HG03575 (cell line): ENCODE results near the gene TRMT61A.
"Not testable (repeated sequence)": the region's sequence is repeated elsewhere in the genome, so short reads cannot be mapped to it uniquely, and the experiment has no call there.

Experiments used
- ATAC-seq: cut with Tn5 transposase; IDR thresholded peaks from one replicate; pipeline ENCODE4 v1.9.1; 2021; ENCODE audit not compliant: unreplicated experiment, insufficient number of reproducible peaks, low FRiP score; ENCODE audit errors: extremely low read depth

The TRMT61A gene

DNA sequence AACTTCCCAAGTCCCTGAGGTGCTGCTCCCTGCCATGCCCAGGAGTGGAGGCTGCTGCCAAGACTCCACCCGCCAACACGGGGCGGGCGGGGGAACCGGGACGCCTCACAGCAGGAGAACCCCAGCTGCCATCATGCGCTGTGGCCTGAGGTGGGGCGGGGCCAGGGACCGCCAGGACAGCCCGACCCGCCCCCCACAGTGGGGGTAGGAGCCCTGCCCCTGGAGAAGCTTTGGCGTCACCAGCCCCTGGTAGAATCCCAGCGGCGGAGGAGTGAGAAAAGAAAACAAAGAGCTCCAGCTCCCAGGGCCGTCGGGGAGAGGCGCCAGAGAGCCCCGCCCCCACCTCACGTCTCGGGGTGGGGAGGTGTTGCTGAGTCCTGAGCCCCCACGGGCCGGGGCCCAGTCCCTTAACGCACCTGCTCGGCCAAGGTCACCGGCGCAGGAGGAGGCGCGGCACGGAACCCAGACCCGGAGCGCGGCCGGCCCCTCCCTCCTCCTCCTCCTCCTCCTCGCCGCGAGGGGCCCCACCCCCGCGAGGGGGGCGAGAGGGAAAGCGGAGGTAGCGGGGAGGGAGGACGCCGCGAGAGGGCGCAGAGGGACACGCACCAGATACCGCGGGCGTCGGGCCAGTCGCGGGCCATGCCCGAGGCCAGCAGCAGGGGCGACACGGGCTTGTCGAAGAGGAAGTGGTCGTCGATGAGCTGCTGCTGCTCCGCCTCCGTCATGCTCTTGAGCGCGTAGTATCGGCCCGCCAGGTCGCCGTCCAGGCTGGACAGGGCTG lies 8.1 kb upstream of the TRMT61A start:
- no peak for ATAC-seq

DNA sequence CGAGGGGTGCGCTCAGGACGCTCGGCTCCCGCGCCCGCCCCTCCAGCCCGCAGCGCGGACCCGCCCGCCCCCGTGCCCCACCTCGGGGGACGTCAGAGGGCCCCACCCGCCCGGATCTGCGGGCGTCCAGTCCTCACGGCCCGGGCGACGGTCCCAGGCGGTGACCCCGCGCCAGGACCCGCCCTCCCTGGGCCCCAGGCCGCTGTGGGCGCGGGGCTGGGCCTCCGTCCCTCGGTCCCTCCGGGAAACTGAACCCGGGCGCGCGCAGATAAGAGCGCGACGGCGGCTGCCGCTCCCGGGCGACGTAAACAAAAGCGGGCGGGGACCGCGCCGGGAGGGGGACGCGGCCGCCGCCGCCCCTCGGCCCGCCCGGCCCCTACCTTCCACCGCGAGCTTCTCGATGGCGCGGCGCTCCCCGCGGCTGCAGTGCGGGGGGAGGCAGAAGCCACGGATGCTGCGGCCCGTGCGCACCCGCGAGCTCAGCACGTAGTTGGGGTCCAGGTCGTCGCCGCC lies 7.5 kb upstream of the TRMT61A start:
- no peak for ATAC-seq

DNA sequence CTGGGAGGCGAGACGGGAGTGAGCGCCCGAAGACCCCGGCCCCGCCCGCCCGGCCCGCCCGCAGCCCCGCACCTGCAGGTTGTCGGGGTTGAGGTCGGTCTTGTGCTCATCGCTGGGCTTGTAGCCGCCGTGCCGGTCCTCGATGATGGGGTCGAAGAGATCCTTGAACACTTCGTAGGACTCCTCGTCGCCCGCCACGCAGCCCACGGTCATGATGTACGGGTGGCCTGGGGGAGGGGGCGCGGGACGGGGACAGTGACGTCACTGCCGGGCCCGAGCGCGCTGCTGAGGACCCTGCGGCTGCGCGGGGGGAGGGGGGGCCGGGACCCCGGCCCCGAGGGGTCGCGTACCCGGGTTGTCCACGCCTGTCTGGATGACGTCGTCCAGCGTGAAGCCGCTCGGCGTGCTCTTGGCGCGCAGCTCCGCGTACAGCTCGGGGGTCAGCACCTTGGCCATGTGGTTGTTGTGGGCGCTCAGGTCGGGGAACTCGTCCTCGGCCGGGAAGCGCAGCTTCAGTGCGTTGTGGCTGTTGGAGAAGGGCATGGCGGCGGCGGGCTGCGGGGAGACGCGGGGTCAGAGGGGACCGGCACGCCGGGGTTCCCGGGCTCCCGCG lies 6.9 kb upstream of the TRMT61A start:
- ATAC-seq = no peak

DNA sequence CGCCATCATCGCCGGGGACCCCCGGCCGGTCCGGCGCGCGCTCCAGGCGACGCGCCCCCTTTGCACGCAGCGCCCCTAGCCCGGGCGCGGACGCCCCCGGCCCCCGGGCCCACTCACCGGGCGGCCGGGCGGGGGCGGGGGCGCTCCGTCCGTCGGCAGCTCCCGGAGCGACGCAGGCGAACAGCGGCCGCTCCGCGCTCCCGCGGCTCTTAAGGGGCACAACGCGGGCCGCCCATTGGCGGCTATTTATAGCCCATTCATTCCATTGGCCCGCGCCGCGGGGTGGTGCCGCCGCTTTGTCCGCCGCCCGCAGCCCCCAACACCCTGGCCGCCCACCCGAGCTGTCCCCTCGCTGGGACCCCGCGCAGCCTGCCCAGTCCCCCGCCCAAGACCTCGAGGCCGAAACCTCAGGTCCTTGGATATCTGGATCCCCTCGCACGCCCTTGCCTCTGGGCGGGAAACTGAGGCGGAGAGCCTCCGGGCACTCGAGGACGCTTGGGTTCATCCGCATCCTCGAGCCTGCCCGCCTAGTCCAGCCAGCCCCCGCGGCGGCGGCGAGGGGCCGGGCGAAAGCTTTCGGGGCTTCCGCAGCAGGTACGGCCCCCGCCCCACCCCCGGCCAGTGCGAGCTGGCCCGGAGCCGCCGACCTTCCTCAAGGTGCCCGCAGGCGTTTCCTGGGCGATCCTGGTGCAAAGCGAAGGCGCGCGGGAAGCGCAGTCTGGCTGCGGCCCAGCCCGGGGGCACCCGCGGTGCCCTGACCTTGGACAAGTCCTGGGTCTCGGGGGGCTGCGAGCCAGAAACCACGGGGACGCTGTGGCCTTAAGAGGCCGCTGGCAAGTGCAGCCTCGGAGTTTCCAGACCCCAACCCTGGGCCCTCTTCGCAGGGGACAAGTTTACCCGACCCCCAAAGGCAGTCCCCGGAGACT lies 6.1 kb upstream of the TRMT61A start, which contains the start of gene CKB:
Gene CKB, minus strand, starts transcription at position 182 of the 926 bp plus-strand sequence. CDS start 337 bp downstream, outside the sequence.
- no peak for ATAC-seq

DNA sequence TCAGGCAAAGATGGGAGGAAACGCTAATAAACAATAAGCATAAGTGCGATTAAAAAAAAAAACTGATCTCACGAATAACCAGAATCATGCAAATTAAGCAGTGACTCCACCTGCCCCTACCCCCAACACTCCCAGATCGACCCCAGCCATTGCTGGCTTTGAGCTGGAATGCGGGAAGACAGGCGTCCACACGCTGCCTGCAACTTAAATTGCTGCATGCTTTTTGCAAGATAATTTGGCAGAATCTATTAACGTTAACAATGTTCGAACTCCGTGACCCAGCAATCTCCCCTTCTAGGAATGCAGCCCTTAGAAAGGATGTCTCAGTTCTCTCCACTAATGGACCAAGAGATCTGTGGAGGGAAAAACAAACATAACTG lies 5.4 kb upstream of the TRMT61A start:
- no peak for ATAC-seq

DNA sequence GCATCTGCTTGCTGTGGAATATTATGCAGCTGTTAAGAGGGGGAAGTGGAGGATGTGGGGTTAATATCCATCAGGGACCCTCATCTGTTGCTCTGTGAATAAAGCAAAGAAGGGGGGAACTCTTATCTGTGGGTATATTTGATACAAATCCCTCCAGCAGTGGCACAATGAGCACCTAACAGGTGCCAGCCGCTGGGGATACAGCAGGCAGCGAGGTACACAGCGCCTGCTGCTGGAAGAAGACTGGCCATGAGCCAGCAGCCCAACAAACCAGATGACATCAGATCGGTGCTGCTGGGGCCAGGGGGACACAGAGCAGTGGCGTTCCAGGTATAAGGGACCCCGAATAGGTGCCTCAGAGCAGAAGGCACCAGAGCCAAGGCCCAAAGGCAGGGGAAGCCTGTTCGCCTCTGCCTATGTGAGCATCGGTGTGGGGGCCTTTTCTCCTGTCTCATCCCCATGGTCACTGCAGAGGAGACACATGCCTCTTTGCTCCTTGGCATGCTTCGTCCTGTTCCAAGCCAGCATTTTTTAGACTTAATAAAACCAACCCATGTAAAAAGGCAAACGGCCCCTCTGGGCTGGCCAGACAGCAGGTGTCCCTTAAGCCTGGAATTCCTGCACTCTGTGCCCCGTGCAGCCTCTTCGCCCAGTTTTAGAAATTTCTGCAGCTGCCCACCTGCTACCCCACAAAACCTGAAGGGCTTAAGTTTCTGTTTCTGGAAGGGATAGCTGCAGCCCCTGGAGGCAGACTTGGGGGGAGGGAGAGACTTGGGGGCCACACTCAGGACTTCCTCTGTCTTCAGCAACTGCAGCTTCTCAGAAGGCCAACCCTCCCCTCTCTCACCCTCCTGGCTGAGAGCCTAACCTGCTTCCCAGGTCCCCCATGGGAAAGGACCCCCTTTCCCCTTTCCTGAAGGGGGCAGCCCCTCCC lies 4.7 kb upstream of the TRMT61A start:
- ATAC-seq = no peak

DNA sequence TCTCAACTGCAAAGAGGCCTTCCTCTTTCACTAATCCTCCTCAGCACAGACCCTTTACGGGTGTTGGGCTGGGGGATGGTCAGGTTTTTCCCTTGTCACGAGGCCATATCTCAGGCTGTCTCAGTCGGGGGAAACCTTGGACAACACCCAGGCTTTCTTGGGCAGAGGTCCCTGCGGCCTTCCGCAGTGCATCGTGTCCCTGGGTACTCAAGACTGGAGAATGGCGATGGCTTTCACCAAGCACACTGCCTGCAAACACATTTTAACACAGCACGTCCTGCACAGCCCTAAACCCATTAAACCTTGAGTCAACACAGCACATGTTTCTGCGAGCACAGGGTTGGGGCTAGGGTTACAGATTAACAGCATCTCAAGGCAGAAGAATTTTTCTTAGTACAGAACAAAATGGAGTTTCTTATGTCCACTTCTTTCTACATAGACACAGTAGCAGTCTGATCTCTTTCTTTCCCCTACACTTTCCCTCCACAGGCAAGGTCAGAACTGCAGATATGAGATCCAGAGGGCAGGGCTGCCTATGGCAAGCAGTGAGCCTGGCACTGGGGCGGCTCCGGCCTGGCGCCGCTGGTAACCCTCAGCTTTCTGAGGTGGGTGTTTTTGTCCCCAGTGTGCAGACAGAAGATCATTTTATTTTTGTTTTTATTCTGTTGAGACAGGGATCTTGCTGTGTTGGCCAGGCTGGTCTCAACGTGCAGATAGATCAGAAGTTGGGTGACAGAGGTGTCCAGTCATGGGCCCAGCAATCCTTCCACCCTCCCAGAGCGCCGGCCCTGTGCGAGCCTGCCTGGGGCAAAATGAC lies 3.4 kb upstream of the TRMT61A start:
- ATAC-seq = not testable (repeated sequence)

DNA sequence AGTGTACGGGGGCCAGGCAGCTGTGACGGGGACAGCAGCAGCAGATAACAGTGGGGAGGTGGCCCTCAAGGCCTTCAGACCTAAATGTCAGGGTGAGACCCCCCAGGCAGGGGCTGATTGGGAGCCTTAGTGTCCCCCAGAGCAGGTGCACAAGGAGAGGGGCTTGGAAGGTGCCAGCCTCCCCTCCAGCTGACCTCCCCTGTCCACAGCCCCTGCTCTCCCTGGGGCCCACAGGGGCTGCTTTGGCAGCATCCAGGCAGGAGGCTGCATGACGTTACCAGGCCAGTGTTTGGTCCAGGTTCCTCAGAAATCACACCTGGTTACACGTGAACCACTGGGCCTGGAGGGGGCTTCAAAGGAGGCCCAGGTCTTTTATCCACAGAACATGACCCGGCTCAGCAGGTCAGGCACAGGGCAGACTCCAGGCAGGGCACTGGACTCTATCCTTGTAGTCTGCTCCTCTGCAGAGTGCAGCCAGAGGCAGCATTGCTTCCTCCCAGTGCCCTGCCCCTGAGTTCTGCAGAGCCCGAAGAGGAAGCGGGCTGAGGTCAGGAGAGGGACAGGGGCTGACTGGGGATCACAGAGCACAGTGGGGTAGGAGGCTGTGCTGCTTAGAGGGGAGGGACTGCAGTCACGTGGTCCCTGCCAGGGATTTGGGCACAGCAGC lies 2.6 kb upstream of the TRMT61A start:
- ATAC-seq = no peak

DNA sequence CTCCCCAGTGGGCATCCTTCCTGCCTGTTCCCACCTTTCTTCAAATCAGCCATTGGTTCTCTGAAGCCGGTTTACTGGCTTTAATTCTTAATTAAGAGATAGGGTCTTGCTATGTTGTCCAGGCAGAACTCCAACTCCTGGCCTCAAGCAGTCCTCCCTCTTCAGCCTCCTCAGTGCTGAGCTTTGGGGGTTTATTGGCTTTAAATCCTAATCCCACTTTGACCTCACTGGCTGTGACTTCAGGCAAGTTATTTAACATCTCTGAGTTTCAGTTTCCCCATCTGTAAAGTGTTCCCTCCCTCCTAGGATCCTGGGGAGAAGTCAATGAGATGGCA lies 2.1 kb upstream of the TRMT61A start:
- no peak for ATAC-seq

DNA sequence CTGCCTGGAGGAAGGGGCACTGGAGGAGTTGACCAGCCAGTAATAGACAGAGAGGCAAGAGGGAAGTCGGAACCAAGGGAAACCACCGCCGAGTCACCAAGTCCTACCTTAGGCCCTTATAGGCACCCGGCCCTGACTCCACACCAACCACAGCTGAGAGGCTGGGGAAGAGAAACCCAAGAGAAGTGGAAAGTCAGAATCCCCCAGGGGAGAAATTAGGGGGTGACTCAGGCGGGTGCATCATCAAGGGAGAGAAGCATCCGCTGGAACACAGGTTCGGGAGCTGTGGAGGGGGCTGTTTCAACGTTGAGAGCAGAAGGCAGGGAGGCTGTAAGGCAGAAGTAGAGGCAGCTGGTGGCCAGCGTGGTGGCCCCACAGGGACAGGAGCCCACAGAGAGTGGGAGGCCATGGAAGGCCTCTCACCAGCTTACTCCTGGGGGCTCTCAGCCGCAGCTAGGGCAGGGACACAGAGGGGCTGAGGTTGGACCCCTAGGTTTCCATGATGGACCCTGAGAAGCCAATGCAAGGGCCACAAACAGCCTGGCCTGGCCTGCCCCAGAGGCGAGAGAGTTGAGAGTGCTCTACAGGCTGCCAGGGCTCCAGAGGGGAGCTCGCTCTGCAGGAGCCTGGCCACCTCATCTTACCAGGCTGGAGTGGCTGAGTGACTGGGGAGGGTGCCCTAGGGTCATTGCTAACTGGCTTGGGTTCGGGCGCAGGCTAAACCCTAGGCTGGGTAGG lies 1.4 kb upstream of the TRMT61A start:
- no peak for ATAC-seq

DNA sequence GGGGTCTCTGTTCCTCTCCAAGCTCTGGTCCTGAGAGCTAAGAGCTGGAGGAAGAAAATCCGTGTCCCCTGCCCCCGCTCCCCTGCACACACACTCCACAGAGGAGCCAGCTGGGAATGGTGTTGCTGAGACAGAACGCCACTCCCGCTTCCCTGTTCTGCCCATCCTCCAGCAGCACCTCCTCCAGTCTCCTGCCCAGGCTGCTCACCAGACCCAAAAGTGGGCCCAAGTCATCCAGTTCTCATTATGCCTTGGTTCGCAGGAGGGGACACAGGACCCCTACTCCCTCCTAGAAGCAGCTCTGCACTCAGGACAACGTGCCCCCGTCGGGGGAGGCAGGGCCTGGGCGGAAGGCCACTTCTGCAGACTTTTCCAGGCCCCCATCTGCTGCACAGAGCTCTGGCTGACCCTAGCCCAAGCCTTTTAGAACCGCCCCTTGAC lies 830 bp upstream of the TRMT61A start:
- no peak for ATAC-seq

DNA sequence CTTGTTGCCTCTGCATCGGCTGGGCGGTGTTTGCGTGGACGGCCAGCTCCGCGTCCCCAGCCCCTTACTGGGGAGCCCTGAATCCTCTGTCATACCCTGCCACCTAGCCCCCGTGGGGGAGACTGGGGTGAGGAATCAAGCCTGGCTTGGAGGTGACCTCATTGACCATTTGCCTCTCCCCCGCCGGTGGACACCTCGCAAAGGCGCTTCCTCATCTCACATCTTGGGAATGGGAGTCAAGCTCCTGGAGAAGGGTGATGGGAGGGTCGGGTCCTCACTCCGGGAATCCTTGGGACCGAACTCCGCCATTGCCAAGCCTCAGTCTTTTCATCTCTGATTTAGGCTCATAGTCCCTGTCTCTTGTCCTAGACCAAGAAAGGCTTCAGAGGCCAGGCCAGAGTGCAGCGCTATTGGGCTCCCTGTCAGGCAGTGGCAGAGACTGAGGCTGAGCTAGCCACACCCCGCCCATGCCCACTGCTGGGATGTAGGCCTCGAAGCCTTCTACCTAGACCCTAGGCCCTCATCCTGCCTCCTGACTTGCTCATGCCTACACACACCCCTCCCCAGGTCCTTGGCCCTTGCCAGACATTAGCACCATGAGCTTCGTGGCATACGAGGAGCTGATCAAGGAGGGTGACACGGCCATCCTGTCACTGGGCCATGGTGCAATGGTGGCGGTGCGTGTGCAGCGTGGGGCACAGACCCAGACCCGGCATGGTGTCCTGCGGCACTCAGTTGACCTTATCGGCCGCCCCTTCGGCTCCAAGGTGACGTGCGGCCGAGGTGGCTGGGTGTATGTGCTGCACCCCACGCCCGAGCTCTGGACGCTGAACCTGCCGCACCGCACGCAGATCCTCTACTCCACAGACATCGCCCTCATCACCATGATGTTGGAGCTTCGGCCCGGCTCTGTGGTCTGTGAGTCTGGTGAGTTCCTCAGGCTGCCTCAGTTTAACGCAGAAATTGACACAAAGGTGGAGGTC lies 678 bp downstream of the TRMT61A start:
- ATAC-seq = no peak

DNA sequence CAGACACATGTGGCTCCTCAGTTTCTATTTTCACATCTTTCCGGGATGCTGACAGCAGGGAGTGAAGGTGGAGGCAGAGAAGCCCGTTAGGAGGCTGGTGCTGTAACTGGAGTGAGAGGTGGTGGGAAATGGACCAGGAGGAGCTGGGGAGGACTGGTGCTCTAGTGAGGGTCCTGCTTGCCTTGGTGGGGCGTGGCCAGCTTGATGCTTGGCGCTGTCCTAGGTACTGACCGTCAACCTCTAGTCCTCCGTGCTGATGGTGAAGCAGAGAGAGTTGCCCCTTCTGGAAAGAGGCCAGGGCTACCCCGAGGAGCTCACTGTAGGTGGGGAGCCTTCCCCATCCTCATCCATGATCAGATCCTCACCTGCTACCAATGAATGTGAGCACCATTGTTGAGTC lies 1.4 kb downstream of the TRMT61A start:
- no peak for ATAC-seq

DNA sequence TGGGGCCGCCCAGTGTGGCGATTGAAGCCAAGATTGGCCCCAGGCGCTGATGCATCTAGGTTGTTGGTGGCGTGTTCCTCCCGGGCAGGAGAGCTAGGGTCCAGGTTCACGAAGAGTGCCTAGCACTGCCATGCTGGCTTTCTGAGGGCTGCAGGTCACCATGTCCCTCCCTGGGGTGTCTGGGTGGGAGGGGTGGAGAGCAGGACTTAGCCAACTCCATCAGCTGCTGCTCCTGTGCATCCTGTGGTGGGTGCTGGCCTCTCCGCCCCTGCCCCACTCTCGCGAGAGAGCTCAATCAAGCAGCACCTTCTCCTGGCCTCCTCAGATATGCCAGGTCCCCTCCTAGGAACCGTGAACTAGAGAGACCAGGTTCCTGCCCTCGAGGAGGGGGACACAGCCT lies 1.8 kb downstream of the TRMT61A start:
- ATAC-seq = no peak

DNA sequence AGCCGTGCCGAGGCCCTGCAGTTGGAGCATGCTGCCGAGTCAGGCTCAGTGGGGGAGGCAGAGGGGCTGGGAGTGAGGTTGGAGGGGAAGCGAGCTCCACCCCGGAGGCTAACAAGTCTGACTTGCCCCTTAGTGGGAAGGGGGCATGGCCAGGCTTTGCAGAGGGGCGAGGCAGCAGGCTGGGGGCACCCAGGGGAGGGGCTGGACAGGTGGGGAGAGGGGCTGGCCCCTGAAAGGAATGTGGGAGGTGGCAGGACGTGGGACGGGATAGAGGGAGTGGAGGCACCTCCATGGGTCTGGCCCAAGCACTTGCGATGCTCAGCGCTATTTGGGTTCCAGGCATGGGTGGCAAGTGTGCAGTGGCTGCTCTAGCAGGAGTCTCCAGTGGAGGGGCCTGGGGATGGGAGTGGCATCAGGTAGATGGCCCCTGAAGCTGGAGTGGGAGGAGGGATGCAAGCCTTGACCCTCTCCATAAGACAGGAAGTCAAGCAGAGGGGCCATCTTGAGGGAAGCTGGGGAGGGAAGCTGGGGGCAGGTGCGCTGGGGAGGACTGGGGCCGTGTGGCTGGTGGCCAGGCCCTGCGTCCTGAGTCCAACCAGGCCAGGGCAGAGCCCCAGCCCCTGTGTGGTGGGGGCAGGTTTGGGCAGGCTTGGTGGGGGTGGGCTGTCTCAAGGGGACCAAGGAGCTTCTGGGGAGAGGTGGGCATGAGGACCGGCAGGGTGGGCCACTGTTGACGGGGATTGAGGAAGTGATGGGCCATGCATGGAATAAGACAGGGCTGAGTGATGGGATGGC lies 2.6 kb downstream of the TRMT61A start:
- ATAC-seq = no peak
